Hematopoietic multipotent progenitor cell treated with erythropoietin and hydrocortisone succinate and interleukin-3 and kit ligand, for 15 days (in vitro differentiated cells): ENCODE results near the gene MRGPRE.

Source experiments
- DNase-seq: peaks from one replicate; pipeline ENCODE4 v3.0.0-alpha.2; 2015; ENCODE audit warnings: low spot score

MRGPRE gene

GRCh38 chr11:3213659-3214419 is 18.4 kb downstream of the MRGPRE start:
- no peak for DNase-seq

GRCh38 chr11:3208272-3208671 is 23.9 kb downstream of the MRGPRE start:
- no peak for DNase-seq

- DNase-seq = no peak
Measured at GRCh38 chr11:3207526-3208189, 24.6 kb downstream of the MRGPRE start.

GRCh38 chr11:3206922-3207204 is 25.4 kb downstream of the MRGPRE start:
- no peak for DNase-seq

- no peak for DNase-seq
Measured at GRCh38 chr11:3206156-3206921, 25.9 kb downstream of the MRGPRE start.

GRCh38 chr11:3205261-3206155 is 26.7 kb downstream of the MRGPRE start:
- DNase-seq = no peak

GRCh38 chr11:3204141-3205015 is 27.8 kb downstream of the MRGPRE start:
- DNase-seq = no peak

GRCh38 chr11:3203221-3204043 is 28.8 kb downstream of the MRGPRE start:
- DNase-seq = no peak

- no peak for DNase-seq
Measured at GRCh38 chr11:3202759-3203158, 29.5 kb downstream of the MRGPRE start.

GRCh38 chr11:3202305-3202704 is 29.9 kb downstream of the MRGPRE start:
- DNase-seq = no peak

- no peak for DNase-seq
Measured at GRCh38 chr11:3201677-3202181, 30.5 kb downstream of the MRGPRE start.

- no peak for DNase-seq
Measured at GRCh38 chr11:3201112-3201581, 31.1 kb downstream of the MRGPRE start.

GRCh38 chr11:3200388-3201111 is 31.7 kb downstream of the MRGPRE start:
- DNase-seq = no peak

- DNase-seq = no peak
Measured at GRCh38 chr11:3199537-3200295, 32.5 kb downstream of the MRGPRE start.

GRCh38 chr11:3198815-3199214 is 33.4 kb downstream of the MRGPRE start:
- DNase-seq = no peak

GRCh38 chr11:3197878-3198528 is 34.2 kb downstream of the MRGPRE start:
- DNase-seq = no peak

- no peak for DNase-seq
Measured at GRCh38 chr11:3197044-3197695, 35.0 kb downstream of the MRGPRE start.
